ENCODE measurements around the gene OR4K14.
"Not testable (repeated sequence)": the region's sequence is repeated elsewhere in the genome, so short reads cannot be mapped to it uniquely, and the experiment has no call there.

The OR4K14 gene, protein sequence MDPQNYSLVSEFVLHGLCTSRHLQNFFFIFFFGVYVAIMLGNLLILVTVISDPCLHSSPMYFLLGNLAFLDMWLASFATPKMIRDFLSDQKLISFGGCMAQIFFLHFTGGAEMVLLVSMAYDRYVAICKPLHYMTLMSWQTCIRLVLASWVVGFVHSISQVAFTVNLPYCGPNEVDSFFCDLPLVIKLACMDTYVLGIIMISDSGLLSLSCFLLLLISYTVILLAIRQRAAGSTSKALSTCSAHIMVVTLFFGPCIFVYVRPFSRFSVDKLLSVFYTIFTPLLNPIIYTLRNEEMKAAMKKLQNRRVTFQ

DNA sequence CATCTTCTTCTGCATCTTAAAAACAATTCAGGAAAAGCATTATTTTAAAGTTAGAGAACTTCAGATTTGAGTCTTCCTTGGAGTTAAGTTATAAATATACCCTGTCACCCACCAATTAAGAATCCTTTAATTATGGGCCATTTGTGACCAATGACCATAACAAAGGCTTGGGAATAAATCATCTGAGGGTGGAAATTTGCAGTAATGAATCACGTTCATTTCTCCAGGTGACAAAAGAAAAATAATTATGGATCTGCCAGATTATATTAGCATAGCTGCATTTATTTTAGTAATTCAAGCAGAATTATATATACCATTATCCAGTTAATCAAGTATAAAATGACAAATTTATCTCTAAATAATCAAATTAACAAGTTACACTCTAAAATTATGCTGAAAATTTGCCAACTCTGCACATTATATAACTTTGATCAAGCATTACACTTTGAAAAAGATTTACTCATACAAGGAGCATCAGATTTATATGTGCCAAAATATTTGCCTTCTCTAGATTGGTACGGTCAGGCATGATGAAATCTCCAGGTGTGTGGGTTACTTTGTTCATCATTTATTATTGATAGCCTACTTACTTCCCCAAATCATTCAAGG lies at the start of gene OR4K14:
Gene OR4K14, minus strand, starts transcription at position 51 of the 609 bp plus-strand sequence. CDS start 4,114 bp downstream, outside the sequence.
- DNase-seq, result no peak

DNA sequence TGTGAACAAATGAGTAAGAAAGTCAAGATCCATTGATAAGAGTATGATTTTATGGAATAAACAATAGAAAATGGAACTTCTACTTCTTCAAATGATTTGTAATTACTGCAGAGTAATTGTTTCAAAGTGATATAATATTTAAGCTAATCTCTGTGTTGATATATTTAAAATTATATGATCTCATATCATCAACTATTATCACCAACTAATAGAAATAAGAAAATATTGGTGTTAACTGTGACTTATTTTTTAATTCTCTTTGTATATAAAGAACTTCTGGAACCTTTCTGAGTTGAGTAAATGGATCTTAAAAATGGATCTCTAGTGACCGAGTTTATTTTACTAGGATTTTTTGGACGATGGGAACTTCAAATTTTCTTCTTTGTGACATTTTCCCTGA lies 40.6 kb upstream of the OR4K14 start, which contains the start of gene OR4L1:
Gene OR4L1, plus strand, starts transcription at position 301 of the 400 bp plus-strand sequence. Its CDS starts 0 bp downstream, at position 301.
- no peak for DNase-seq

- DNase-seq, result no peak
Observed at GRCh38 chr14:20048202-20048601, 29.1 kb upstream of the OR4K14 start.

DNA sequence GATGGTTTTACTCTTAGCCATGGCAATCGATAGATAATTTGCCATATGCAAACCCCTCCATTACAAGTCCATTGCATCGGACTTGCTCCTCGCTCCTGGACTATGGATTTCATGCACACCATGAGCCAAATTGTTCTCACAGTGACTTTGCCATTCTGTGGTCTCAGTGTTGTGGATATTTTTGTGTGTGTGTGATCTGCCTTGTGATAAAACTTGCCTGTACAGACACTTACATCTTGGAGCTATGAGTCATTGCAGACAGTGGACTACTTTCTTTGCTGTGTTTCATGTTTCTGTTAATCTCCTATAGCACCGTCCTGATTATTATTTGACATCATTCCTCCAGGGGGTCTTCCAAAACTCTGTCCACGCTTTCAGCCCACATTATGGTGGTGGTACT lies 25.1 kb upstream of the OR4K14 start:
- DNase-seq, result no peak

DNA sequence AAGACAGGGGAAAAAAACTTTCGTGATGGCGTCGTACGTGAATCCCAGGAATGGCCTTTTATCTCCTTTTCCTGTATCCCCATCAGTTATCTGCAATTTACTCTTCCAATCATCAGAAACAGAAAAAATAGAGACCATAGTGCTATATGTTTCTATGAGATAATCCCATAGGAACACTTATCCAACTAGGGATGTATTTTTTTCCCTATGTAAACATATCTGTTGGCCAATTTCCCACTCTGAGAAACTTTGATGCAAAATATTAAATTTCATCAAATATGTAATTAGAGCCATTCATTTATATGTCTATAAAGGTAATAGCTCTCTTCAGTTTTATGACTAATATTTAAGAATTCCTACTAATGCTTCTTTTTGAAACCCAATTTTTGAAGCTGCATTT lies 16.8 kb upstream of the OR4K14 start, which contains the start of gene OR4K13:
Gene OR4K13, minus strand, starts transcription at position 101 of the 400 bp plus-strand sequence. CDS start 1,280 bp downstream, outside the sequence.
- no peak for DNase-seq

DNA sequence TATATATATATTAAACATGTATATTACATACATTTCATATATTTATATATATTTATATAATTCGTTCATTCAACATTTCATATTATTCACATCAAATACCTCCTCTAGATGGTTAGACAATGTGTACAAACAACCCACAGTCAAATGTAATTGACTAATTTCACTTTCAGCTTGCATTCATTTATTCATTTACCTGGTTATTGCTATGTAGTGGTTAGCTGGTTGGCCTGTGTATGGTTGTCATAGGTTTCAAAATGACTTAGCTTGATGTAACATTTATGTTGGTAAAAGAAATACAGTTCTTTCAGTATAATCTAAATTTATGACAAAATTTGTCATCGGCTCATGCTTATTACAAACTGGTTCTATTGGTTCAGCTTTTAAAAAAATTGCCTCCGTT lies 16.3 kb upstream of the OR4K14 start:
- DNase-seq, result no peak

DNA sequence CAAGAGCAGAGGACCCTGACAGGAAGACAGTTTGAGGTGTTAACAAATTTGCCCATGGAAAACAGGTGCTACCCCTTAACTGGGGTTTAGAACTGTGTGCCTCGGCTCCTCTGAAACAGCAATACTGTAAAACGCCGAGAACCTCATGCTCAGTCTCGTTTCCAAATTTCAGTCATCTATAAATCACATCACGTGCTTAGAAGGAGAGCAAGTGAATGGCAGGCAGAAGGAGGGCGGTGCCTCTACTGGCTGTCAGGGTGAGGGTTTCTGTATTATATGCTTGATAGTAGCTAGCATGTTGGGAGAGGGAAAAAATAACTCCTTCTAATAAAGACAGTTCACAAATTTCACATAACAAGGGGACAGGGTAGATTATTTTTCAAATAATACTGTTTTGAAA lies 12.0 kb upstream of the OR4K14 start:
- DNase-seq, result no peak

DNA sequence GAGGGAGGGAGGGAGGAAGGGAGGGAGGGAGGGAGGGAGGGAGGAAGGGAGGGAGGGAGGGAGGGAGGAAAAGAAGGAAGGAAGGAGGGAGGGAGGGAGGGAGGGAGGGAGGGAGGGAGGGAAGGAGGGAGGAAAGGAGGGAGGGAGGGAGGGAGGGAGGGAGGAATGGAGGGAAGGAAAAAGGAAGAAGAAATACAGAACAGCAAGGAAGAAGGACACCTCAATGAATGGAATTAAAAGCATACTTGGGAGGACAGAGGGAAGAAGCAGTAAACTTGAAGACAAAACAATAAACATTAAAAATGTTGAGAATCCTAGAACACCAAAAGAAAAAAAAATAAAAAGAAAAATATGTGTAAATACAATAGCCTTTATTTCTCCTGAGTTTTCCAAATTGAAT lies 11.0 kb downstream of the OR4K14 start:
- no peak for DNase-seq

- no peak for DNase-seq
Observed at GRCh38 chr14:20002319-20002718, 16.8 kb downstream of the OR4K14 start.

GRCh38 chr14:20001863-20002262 lies 17.2 kb downstream of the OR4K14 start, which contains the start of gene OR4Q2:
Gene OR4Q2, plus strand, starts transcription at chr14:20002163.
- DNase-seq, result no peak

- DNase-seq, result no peak
Observed at GRCh38 chr14:19993438-19993837, 25.7 kb downstream of the OR4K14 start.

DNA sequence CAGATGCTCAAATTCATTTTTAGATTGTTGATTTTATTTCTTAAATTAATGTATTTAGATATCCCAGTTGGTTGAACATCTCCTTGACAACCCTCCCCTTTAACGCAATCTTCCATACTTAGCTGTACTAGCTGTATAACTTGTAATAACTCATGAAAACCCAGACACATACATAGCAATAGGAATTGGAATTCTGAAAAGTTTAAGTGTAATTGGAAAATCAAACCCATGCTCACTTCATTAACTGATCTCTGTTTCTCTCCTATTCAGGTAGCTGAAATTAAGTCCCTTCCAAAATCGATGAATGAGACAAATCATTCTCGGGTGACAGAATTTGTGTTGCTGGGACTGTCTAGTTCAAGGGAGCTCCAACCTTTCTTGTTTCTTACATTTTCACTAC lies 43.8 kb downstream of the OR4K14 start, which contains the start of gene OR4K15:
Gene OR4K15, plus strand, starts transcription at position 301 of the 400 bp plus-strand sequence. Its CDS starts 0 bp downstream, at position 301.
- no peak for DNase-seq

DNA sequence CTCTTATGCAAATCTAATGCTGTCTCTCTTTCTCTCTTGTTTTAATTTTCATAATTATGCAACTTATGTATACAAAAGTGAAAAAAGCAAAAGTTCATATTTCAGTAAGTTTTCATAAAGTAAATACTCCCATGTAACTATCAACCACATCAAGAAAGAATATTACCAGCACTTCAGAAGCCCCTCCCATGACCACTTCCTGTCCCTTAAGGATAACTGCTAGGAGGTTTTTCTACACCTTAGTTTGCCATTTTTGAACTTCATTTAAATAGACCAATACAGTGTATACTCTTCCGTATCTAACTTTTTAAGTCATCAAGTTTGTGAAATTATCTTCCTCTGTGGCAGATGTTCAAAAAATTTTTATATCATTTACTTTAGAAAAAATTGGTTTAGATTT lies 44.3 kb downstream of the OR4K14 start:
- no peak for DNase-seq

GRCh38 chr14:19969735-19970134 lies 49.4 kb downstream of the OR4K14 start:
- not testable (repeated sequence) for DNase-seq
